Eye (tissue), 1 donor: ENCODE data around the gene RSRP1.
"Not testable (repeated sequence)": the region's sequence is repeated elsewhere in the genome, so short reads cannot be mapped to it uniquely, and the experiment has no call there.

Experiments used
- DNase-seq: peaks from one replicate; pipeline ENCODE4 v3.0.0-alpha.2; 2015

RSRP1 gene

GRCh38 chr1:25256578-25256965 lies 9.3 kb upstream of the RSRP1 start:
- no peak for DNase-seq

- DNase-seq = peak; percentile 63
Measured at GRCh38 chr1:25255706-25256577, 8.7 kb upstream of the RSRP1 start.

GRCh38 chr1:25253911-25254310 lies 6.7 kb upstream of the RSRP1 start:
- DNase-seq = no peak

- DNase-seq = no peak
Measured at GRCh38 chr1:25247829-25248754, 838 bp upstream of the RSRP1 start.

GRCh38 chr1:25246600-25247023 lies 642 bp downstream of the RSRP1 start:
- no peak for DNase-seq

GRCh38 chr1:25245809-25246599 lies 1.2 kb downstream of the RSRP1 start:
- DNase-seq = no peak

- DNase-seq = no peak
Measured at GRCh38 chr1:25245393-25245792, 1.9 kb downstream of the RSRP1 start.

- DNase-seq = no peak
Measured at GRCh38 chr1:25243907-25244306, 3.3 kb downstream of the RSRP1 start.

- peak; percentile 95 for DNase-seq
Measured at GRCh38 chr1:25239681-25240541, 7.3 kb downstream of the RSRP1 start.

GRCh38 chr1:25238046-25238445 lies 9.2 kb downstream of the RSRP1 start:
- DNase-seq = no peak

GRCh38 chr1:25236261-25236660 lies 11.0 kb downstream of the RSRP1 start:
- DNase-seq = not testable (repeated sequence)

- not testable (repeated sequence) for DNase-seq
Measured at GRCh38 chr1:25235411-25235810, 11.8 kb downstream of the RSRP1 start.

GRCh38 chr1:25232866-25233784 lies 14.1 kb downstream of the RSRP1 start:
- peak; percentile 85 for DNase-seq

GRCh38 chr1:25232027-25232865 lies 15.0 kb downstream of the RSRP1 start, which contains the start of gene SYF2:
Gene SYF2, minus strand, starts transcription at chr1:25232502. Its CDS starts 35 bp downstream, at chr1:25232467.
- peak; percentile 98 for DNase-seq

GRCh38 chr1:25223471-25223870 lies 23.8 kb downstream of the RSRP1 start:
- no peak for DNase-seq

GRCh38 chr1:25222606-25223005 lies 24.6 kb downstream of the RSRP1 start:
- DNase-seq = no peak

GRCh38 chr1:25220666-25221065 lies 26.6 kb downstream of the RSRP1 start:
- DNase-seq = no peak

- no peak for DNase-seq
Measured at GRCh38 chr1:25219661-25220251, 27.5 kb downstream of the RSRP1 start.

GRCh38 chr1:25217598-25218232 lies 29.5 kb downstream of the RSRP1 start:
- DNase-seq = no peak
